Prostate gland (tissue), 2 donors: ENCODE results near the gene GMPS. TPM values are rescaled to one million over a fixed set of nuclear protein-coding genes. Genes with fewer than 3 reads are reported as not detected.

Source experiments
- DNase-seq: peaks from one replicate; pipeline ENCODE4 v3.0.0-alpha.2; 2019; ENCODE audit warnings: low spot score
- H3K27ac ChIP-seq, 2 donors: fragments of 200-600 bp; sonication (generic); 2 replicates each; pipeline ENCODE4 v1.5.1; 2017 to 2019
- H3K27me3 ChIP-seq: fragments of 200-600 bp; sonication (generic); replicated peaks from 2 replicates; pipeline ENCODE4 v1.5.1; 2019; ENCODE audit not compliant: insufficient read depth
- H3K36me3 ChIP-seq, 2 donors: fragments of 200-600 bp; sonication (generic); 1 replicate in 1 of 2; 2 replicates in 1 of 2; pipeline versions ENCODE4 v1.5.1 to v1.8.1; 2017 to 2019
- H3K4me1 ChIP-seq: fragments of 200-600 bp; sonication (generic); replicated peaks from 2 replicates; pipeline ENCODE4 v1.5.1; 2019
- H3K4me3 ChIP-seq, 2 donors: fragments of 200-600 bp; sonication (generic); 2 replicates each; pipeline ENCODE4 v1.5.1; 2017 to 2019
- H3K9me3 ChIP-seq: fragments of 200-600 bp; sonication (generic); 2 replicates; pipeline ENCODE4 v1.5.1; 2017
- CTCF ChIP-seq, 4 experiments: fragments of 200-600 bp in 2 of 4; fragments of 450-650 bp in 2 of 4; sonication (generic) in 2 of 4; IDR thresholded peaks; 1 replicate in 3 of 4; 2 replicates in 1 of 4; pipeline ENCODE4 v1.5.1; 2016 to 2019; ENCODE audit warnings: antibody characterized with exemption in 4 of 4, mild to moderate bottlenecking in 2 of 4, moderate library complexity in 2 of 4
- POLR2A ChIP-seq: fragments of 450-650 bp; IDR thresholded peaks from one replicate; pipeline ENCODE4 v1.6.1; 2016; ENCODE audit warnings: antibody characterized with exemption, mild to moderate bottlenecking
- POLR2AphosphoS5 ChIP-seq: sonication (generic); formaldehyde crosslinking; IDR thresholded peaks from one replicate; pipeline ENCODE4 v1.6.1; 2017; ENCODE audit warnings: antibody characterized with exemption
- WGBS: methylation state at CpG from one replicate; pipeline ENCODE4 v1.1.5; 2018; 5-methylcytosine and 5-hydroxymethylcytosine counted together
- intact Hi-C: fragments of 100-400 bp; cut with DNase I; formaldehyde crosslinking; loops from one replicate; pipeline ENCODE4 v1.14.2; 2022
- total RNA-seq, 2 donors: library from RNA; depleted of rRNA; stranded (reverse); fragments of >200 nt; gene quantifications; one replicate each; pipeline ENCODE4 v1.1.0, GENCODE V29; 2016

The GMPS gene
- total RNA-seq, 2 donors from 2014 or later = 24.7 to 51.0 TPM

DNA sequence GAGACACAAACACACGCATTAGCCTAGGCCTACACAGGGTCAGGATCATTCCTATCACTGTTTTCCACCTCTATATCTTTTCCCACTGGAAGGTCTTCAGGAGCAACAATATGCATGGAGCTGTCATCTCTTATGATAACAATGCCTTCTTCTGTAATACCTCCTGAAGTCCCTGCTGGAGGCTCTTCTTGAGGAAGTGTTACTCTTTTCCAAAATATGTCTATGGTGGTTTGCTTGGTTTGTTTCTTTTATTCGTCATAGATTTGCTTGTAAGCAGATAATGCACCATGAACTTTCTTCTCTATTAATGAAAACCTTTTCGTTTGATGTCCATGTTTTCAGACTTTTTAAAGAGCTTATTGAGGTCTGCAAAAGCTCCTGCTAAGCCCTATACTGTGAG, 109.3 kb downstream of the GMPS start:
- intact Hi-C loops = no loop called here
- no peaks in the 10 kb centered on the region for H3K27me3 ChIP-seq
- H3K4me3 ChIP-seq = no peak overlapping the region
- no peak for TF ChIP-seq CTCF (IDR thresholded peaks at IDR 0.05)
- no peak for TF ChIP-seq POLR2AphosphoS5
- TF ChIP-seq POLR2A = no peak
- H3K27ac ChIP-seq = no peak overlapping the region
- no peaks in the 10 kb centered on the region for H3K4me1 ChIP-seq
- WGBS = 87% methylated on average over 3 of the region's 3 CpGs
- no peaks in the 10 kb centered on the region for H3K36me3 ChIP-seq
- DNase-seq = no peak
- H3K9me3 ChIP-seq = no peaks in the 10 kb centered on the region

- Histone ChIP-seq H3K4me3 (no peak overlapping the region), H3K36me3 (no peaks in the 10 kb centered on the region), H3K27ac (no peak overlapping the region), H3K27me3 (no peaks in the 10 kb centered on the region), H3K9me3 (no peaks in the 10 kb centered on the region), H3K4me1 (no peaks in the 10 kb centered on the region)
- no peak for TF ChIP-seq POLR2AphosphoS5
- TF ChIP-seq CTCF (IDR thresholded peaks at IDR 0.05) = no peak
- no peak for TF ChIP-seq POLR2A
- 66% methylated on average over 3 of the region's 3 CpGs for WGBS
- no peak for DNase-seq
- intact Hi-C loops = no loop called here
Measured at GRCh38 chr3:155981669-155982068, 111.2 kb downstream of the GMPS start.

GRCh38 chr3:155983834-155984474, 113.5 kb downstream of the GMPS start:
- intact Hi-C loops = no loop called here
- WGBS = 90% methylated on average over 1 of the region's 1 CpG
- Histone ChIP-seq H3K4me1 (no peaks in the 10 kb centered on the region), H3K27ac (no peak overlapping the region), H3K4me3 (no peak overlapping the region), H3K36me3 (no peaks in the 10 kb centered on the region), H3K27me3 (no peaks in the 10 kb centered on the region), H3K9me3 (no peaks in the 10 kb centered on the region)
- DNase-seq = no peak
- TF ChIP-seq POLR2AphosphoS5 (no peak), POLR2A (no peak), CTCF (IDR thresholded peaks at IDR 0.05) (no peak)

DNA sequence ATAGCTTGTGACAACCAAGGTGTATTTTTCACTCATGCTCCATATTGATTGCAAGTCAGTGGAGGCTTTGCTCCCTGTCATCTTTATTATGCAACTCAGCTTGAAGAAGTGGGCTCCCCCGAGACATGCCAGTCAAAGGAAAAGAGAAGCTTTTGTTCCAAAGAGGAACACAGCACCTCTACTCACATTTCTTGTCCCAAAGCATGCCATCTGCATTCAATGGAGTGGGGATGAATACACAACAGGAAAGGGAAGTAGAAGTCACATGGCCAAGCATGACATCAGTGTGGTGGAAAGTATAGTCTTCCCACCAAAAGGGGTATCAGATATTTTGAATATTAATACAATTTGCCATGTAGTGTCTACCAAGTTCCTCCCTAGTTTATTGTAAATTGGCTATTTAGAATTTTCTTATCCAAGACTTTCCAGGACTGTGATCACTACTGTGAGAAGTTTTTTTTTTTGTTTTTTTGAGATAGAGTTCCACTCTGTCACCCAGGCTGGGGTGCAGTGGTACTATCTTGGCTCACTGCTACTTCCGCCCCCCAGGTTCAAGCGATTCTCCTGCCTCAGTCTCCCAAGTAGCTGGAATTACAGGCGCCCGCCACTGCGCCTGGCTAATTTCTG, 114.5 kb downstream of the GMPS start:
- Histone ChIP-seq H3K9me3 (no peaks in the 10 kb centered on the region), H3K4me1 (no peaks in the 10 kb centered on the region), H3K27me3 (no peaks in the 10 kb centered on the region), H3K36me3 (no peaks in the 10 kb centered on the region), H3K27ac (no peak overlapping the region), H3K4me3 (no peak overlapping the region)
- intact Hi-C loops = no loop called here
- TF ChIP-seq CTCF (IDR thresholded peaks at IDR 0.05) = no peak
- no peak for TF ChIP-seq POLR2A
- TF ChIP-seq POLR2AphosphoS5 = no peak
- DNase-seq = no peak
- 96% methylated on average over 6 of the region's 6 CpGs for WGBS

DNA sequence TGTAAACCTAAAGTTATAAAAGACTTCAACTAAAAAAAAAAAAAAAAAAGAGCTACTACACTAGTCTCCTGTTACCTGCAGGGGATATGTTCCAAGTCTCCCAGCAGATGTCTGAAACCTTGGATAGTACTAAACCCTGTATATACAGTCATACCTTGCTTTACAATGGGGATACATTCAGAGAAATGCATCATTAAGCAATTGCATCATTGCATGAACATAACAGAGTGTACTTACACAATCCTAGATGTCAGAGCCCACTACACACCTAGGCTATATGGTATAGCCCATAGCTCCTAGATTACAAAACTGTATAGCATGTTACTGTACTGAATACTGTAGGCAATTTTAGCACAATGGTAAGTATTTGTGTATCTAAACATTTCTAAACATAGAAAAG, 119.1 kb downstream of the GMPS start:
- Histone ChIP-seq H3K4me3 (no peak overlapping the region), H3K36me3 (no peaks in the 10 kb centered on the region), H3K4me1 (no peaks in the 10 kb centered on the region), H3K27me3 (no peaks in the 10 kb centered on the region), H3K27ac (no peak overlapping the region), H3K9me3 (no peaks in the 10 kb centered on the region)
- DNase-seq = no peak
- TF ChIP-seq POLR2A (no peak), CTCF (IDR thresholded peaks at IDR 0.05) (no peak), POLR2AphosphoS5 (no peak)
- intact Hi-C loops = no loop called here
